ENCODE measurements around the gene SPAG8. TPM values are rescaled to one million over a fixed set of nuclear protein-coding genes. Genes with fewer than 3 reads are reported as not detected.

SPAG8 gene
- total RNA-seq, 1 donor from 2014 or later, result not detected

- H3K27me3 ChIP-seq (ENCODE audit: control insufficient read depth, insufficient read depth, low read length), result no peaks in the 10 kb centered on the region
- TF ChIP-seq CTCF (IDR thresholded peaks at IDR 0.05; ENCODE audit: insufficient read depth, low read length, poor library complexity, severe bottlenecking), result no peak
- no peak for DNase-seq (ENCODE audit: low read depth)
- no peak overlapping the region for H3K4me3 ChIP-seq (ENCODE audit: low read depth, low read length)
- H3K36me3 ChIP-seq (ENCODE audit: control insufficient read depth, insufficient read depth, low read length), result no peaks in the 10 kb centered on the region
These were observed 37.0 kb downstream of the SPAG8 start for GRCh38 chr9:35774907-35775635.

GRCh38 chr9:35771943-35772342 lies 40.1 kb downstream of the SPAG8 start:
- H3K36me3 ChIP-seq (ENCODE audit: control insufficient read depth, insufficient read depth, low read length), result no peaks in the 10 kb centered on the region
- H3K27me3 ChIP-seq (ENCODE audit: control insufficient read depth, insufficient read depth, low read length), result no peaks in the 10 kb centered on the region
- no peak for TF ChIP-seq CTCF (IDR thresholded peaks at IDR 0.05; ENCODE audit: insufficient read depth, low read length, poor library complexity, severe bottlenecking)
- no peak for DNase-seq (ENCODE audit: low read depth)
- no peak overlapping the region for H3K4me3 ChIP-seq (ENCODE audit: low read depth, low read length)

GRCh38 chr9:35771534-35771933 lies 40.5 kb downstream of the SPAG8 start:
- DNase-seq (ENCODE audit: low read depth), result no peak
- no peaks in the 10 kb centered on the region for H3K27me3 ChIP-seq (ENCODE audit: control insufficient read depth, insufficient read depth, low read length)
- TF ChIP-seq CTCF (IDR thresholded peaks at IDR 0.05; ENCODE audit: insufficient read depth, low read length, poor library complexity, severe bottlenecking), result no peak
- H3K36me3 ChIP-seq (ENCODE audit: control insufficient read depth, insufficient read depth, low read length), result no peaks in the 10 kb centered on the region
- no peak overlapping the region for H3K4me3 ChIP-seq (ENCODE audit: low read depth, low read length)

- DNase-seq (ENCODE audit: low read depth), result no peak
- TF ChIP-seq CTCF (IDR thresholded peaks at IDR 0.05; ENCODE audit: insufficient read depth, low read length, poor library complexity, severe bottlenecking), result no peak
- Histone ChIP-seq H3K36me3 (ENCODE audit: control insufficient read depth, insufficient read depth, low read length) (no peaks in the 10 kb centered on the region), H3K27me3 (ENCODE audit: control insufficient read depth, insufficient read depth, low read length) (no peaks in the 10 kb centered on the region), H3K4me3 (ENCODE audit: low read depth, low read length) (no peak overlapping the region)
These were observed 41.0 kb downstream of the SPAG8 start for GRCh38 chr9:35771075-35771433.

GRCh38 chr9:35769763-35770162 lies 42.3 kb downstream of the SPAG8 start:
- no peak for DNase-seq (ENCODE audit: low read depth)
- H3K27me3 ChIP-seq (ENCODE audit: control insufficient read depth, insufficient read depth, low read length), result no peaks in the 10 kb centered on the region
- H3K4me3 ChIP-seq (ENCODE audit: low read depth, low read length), result no peak overlapping the region
- H3K36me3 ChIP-seq (ENCODE audit: control insufficient read depth, insufficient read depth, low read length), result no peaks in the 10 kb centered on the region
- no peak for TF ChIP-seq CTCF (IDR thresholded peaks at IDR 0.05; ENCODE audit: insufficient read depth, low read length, poor library complexity, severe bottlenecking)

- DNase-seq (ENCODE audit: low read depth), result no peak
- H3K4me3 ChIP-seq (ENCODE audit: low read depth, low read length), result no peak overlapping the region
- no peaks in the 10 kb centered on the region for H3K36me3 ChIP-seq (ENCODE audit: control insufficient read depth, insufficient read depth, low read length)
- no peaks in the 10 kb centered on the region for H3K27me3 ChIP-seq (ENCODE audit: control insufficient read depth, insufficient read depth, low read length)
- TF ChIP-seq CTCF (IDR thresholded peaks at IDR 0.05; ENCODE audit: insufficient read depth, low read length, poor library complexity, severe bottlenecking), result no peak
These were observed 44.6 kb downstream of the SPAG8 start for GRCh38 chr9:35767458-35767857.
